Muscle of arm (tissue), 14 donors: ENCODE measurements around the gene HRCT1. TPM values are rescaled to one million over a fixed set of nuclear protein-coding genes. Genes with fewer than 3 reads are reported as not detected.
"Not testable (repeated sequence)": the region's sequence is repeated elsewhere in the genome, so short reads cannot be mapped to it uniquely, and the experiment has no call there.

Source experiments
- DNase-seq: peaks from one replicate; pipeline ENCODE4 v3.0.0-alpha.2; 2013
- long read RNA-seq, 11 donors: transcript quantifications; one replicate each; lab custom pipeline, GENCODE V29; 2026
- polyA plus RNA-seq, 12 donors: library from polyadenylated mRNA; unstranded; fragments of 120-200 nt; gene quantifications; one replicate each; pipeline ENCODE4 v1.2.1, GENCODE V29; 2013; ENCODE audit not compliant: insufficient read length in 12 of 12

Gene HRCT1
- polyA plus RNA-seq = 1 to 10 TPM in 8 of 12 donors, under 1 TPM in 2, not detected in 2; 0.18 to 2.6 (median 1.5) TPM
- long read RNA-seq, donor 1, partial matches to known transcripts = 0 of 1 reads
- long read RNA-seq, donor 1, other reads (novel, unspliced or antisense) = 0 of 1 reads
- long read RNA-seq, donor 2, partial matches to known transcripts = 0 of 3 reads
- long read RNA-seq, donor 2, other reads (novel, unspliced or antisense) = 0 of 3 reads
- long read RNA-seq, donor 3 = 0 reads
- long read RNA-seq, donor 4, partial matches to known transcripts = 0 of 1 reads
- long read RNA-seq, donor 4, other reads (novel, unspliced or antisense) = 0 of 1 reads
- long read RNA-seq, donor 5 = 0 reads
- long read RNA-seq, donor 6, partial matches to known transcripts = 0 of 3 reads
- long read RNA-seq, donor 6, other reads (novel, unspliced or antisense) = 0 of 3 reads
- long read RNA-seq, donor 7 = 0 reads
- long read RNA-seq, donor 8, partial matches to known transcripts = 0 of 4 reads
- long read RNA-seq, donor 8, other reads (novel, unspliced or antisense) = 0 of 4 reads
- long read RNA-seq, donor 9, partial matches to known transcripts = 0 of 1 reads
- long read RNA-seq, donor 9, other reads (novel, unspliced or antisense) = 0 of 1 reads
- long read RNA-seq, donor 10, transcript HRCT1-201 (1 exons, 950 nt) = major isoform, 7 of 7 reads
- long read RNA-seq, donor 10, partial matches to known transcripts = 0 of 7 reads
- long read RNA-seq, donor 10, other reads (novel, unspliced or antisense) = 0 of 7 reads
- long read RNA-seq, donor 11, partial matches to known transcripts = 0 of 3 reads
- long read RNA-seq, donor 11, other reads (novel, unspliced or antisense) = 0 of 3 reads

- peak; percentile 83 for DNase-seq
These were observed at the start of gene HRCT1 for GRCh38 chr9:35905912-35906679. HRCT1 (plus strand) TSS chr9:35906202; CDS start chr9:35906288, 86 bp downstream.

GRCh38 chr9:35856206-35856605, 49.8 kb upstream of the HRCT1 start:
- no peak for DNase-seq

- no peak for DNase-seq
These were observed 49.1 kb upstream of the HRCT1 start for GRCh38 chr9:35856882-35857281.

GRCh38 chr9:35858458-35858857, 47.5 kb upstream of the HRCT1 start:
- DNase-seq = no peak

GRCh38 chr9:35859310-35859989, 46.6 kb upstream of the HRCT1 start:
- DNase-seq = no peak

- DNase-seq = no peak
These were observed 46.0 kb upstream of the HRCT1 start for GRCh38 chr9:35859990-35860339.

- no peak for DNase-seq
These were observed 44.7 kb upstream of the HRCT1 start for GRCh38 chr9:35861161-35861897.

- DNase-seq = no peak
These were observed 43.7 kb upstream of the HRCT1 start for GRCh38 chr9:35862328-35862727.

- DNase-seq = no peak
These were observed 42.4 kb upstream of the HRCT1 start for GRCh38 chr9:35863583-35863982.

- no peak for DNase-seq
These were observed 41.2 kb upstream of the HRCT1 start for GRCh38 chr9:35864695-35865255.

- no peak for DNase-seq
These were observed 38.5 kb upstream of the HRCT1 start for GRCh38 chr9:35867538-35867937.

GRCh38 chr9:35868933-35869332, 37.1 kb upstream of the HRCT1 start:
- no peak for DNase-seq

GRCh38 chr9:35869621-35870216, 36.3 kb upstream of the HRCT1 start:
- no peak for DNase-seq

GRCh38 chr9:35870351-35870923, 35.6 kb upstream of the HRCT1 start, which contains the start of gene OR13J1:
OR13J1 (minus strand) TSS chr9:35870401; CDS start chr9:35870401, 0 bp downstream.
- no peak for DNase-seq

- no peak for DNase-seq
These were observed 34.5 kb upstream of the HRCT1 start for GRCh38 chr9:35871545-35871944.

GRCh38 chr9:35872505-35872904, 33.5 kb upstream of the HRCT1 start:
- DNase-seq = no peak

- peak; percentile 88 for DNase-seq
These were observed 23.6 kb upstream of the HRCT1 start for GRCh38 chr9:35882263-35882848.

- DNase-seq = no peak
These were observed 23.0 kb upstream of the HRCT1 start for GRCh38 chr9:35882996-35883395.

- DNase-seq = not testable (repeated sequence)
These were observed 21.1 kb upstream of the HRCT1 start for GRCh38 chr9:35884908-35885307.
